Esophagus muscularis mucosa (tissue), 4 donors: ENCODE results near the gene IFNLR1.

Experiments
- CTCF ChIP-seq, 3 experiments: fragments of 200-600 bp in 2 of 3; fragments of 450-650 bp in 1 of 3; sonication (generic) in 2 of 3; IDR thresholded peaks; one replicate each; pipeline ENCODE4 v1.5.1; 2017 to 2019; ENCODE audit warnings: antibody characterized with exemption in 3 of 3, mild to moderate bottlenecking in 2 of 3, moderate library complexity in 1 of 3
- EP300 ChIP-seq: sonication (generic); formaldehyde crosslinking; IDR thresholded peaks from one replicate; pipeline ENCODE4 v1.6.1; 2017; ENCODE audit warnings: antibody characterized with exemption
- POLR2AphosphoS5 ChIP-seq, 2 donors: sonication (generic); formaldehyde crosslinking; IDR thresholded peaks; one replicate each; pipeline ENCODE4 v1.6.1; 2017; ENCODE audit warnings: antibody characterized with exemption in 2 of 2

- no peak for TF ChIP-seq CTCF (IDR thresholded peaks at IDR 0.05)
- no peak for TF ChIP-seq EP300
- no peak for TF ChIP-seq POLR2AphosphoS5 (IDR thresholded peaks at IDR 0.05)
Observed at GRCh38 chr1:24105368-24106160, 81.5 kb downstream of the IFNLR1 start.
